Raji (cell line): ENCODE measurements around the gene ADAMTS2.

Source experiments
- POLR2A ChIP-seq: IDR thresholded peaks from 2 replicates; pipeline ENCODE4 v1.6.1; 2011; ENCODE audit warnings: low read depth, low read length, control low read depth; ENCODE audit not compliant: insufficient read depth

ADAMTS2 gene

DNA sequence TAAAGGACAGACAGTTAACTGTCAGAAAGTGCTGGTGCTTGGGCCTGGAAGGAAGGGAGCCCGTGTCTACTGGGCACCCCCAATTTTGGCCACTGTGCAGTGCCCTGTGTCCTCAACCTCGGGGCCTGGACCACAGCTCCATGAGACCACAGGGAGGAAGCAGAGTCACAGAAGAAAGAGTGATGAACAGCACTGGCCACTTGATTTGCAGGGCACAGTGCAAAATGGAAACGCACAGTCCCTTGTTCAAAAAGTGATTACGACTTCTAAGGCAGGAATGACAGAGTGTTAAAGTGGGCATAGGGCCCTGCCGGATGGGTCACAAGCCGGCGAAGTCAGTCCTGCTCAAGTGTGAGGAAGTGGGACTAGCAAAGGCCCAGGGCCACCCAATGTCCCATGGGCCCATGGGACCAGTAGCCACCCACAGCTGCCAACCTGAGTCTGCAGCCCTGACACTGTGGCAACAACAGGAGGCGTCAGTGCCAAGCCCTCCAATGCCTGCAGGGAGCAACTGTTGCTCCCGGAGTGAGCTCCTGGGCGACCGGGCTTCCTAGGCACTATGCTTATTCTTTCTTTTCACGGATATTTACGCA, 85.4 kb downstream of the ADAMTS2 start:
- TF ChIP-seq POLR2A = no peak

DNA sequence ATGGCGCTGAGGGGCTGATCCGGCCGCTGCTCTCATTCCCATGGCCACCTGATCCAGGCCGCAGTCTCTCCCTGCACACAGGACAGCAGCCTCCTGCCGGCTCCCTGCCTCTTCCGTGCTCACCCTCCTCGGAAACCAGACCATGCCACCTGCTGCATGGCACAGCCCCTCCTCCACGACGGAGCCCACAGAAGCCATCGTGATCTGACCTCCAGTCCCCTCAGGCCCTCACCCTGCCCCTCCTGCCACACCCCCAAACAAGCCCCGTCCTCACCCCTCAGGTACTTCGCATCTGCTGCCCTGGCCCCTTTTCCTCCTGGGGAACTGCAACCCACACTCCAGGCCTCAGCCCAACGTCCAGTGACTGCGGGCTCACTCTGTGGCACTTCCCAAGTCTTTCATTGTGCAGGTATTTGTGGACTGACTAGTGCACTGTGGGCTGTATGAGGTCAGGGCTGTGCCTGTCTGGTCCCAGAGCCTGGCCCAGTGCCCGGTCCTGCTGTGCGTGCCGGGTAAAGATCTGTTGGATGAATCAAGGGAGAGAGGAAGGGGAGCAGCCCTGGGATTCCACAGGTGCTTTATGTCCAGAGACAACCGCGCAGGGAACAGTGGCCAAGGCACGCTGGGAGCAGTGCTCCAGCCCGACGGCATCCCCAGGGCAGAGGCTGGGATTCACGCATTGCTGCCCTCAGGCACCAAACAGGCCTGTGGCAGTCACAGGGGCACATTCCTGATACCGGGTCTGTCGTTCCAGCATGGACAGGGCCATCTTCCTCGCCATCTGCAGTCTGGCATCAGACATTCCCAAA, 86.1 kb downstream of the ADAMTS2 start:
- TF ChIP-seq POLR2A = no peak

DNA sequence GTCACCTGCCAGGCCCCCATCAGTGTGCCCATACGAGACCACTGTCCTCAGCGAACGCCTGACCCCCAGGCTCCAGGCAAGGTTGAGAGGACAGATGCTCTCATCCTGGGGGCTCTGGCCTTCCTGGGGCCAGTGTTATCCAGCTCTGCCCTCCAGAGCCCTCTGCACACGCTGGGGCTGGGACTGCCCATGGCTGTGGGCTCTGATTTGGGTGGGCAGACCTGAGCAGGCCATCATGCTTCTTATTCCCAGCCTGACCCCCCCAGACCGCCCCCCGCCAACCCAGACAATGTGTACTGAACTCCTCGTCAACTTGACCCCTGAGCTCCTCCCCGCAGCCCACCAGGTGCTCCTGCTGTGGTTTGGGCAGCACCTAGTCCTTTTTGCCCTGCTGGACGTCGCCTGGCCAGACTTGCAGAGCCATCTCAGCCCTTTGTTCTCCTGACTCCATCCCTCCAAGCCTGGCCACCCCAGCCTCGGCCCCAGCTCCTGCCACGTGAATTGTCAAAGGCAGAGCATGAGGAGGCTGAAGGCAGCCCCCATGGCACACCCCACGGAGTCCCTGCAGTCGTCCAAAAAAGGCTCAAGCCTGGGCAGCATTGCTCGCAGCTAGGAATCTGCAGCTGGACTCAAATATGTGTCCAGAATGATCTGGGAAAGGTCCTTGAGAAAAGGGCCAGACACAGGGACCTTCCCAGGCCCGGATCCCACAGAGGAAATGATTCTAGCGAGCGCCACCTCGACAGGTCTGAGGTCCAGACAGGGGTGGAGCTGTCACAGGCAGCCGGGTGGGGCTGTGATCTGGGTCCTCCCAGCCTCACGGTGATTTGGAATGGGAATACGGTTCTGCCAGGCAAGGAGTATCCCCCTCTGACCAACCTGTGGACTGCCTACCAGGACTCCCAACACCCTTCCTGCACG, 87.0 kb downstream of the ADAMTS2 start:
- TF ChIP-seq POLR2A = no peak

DNA sequence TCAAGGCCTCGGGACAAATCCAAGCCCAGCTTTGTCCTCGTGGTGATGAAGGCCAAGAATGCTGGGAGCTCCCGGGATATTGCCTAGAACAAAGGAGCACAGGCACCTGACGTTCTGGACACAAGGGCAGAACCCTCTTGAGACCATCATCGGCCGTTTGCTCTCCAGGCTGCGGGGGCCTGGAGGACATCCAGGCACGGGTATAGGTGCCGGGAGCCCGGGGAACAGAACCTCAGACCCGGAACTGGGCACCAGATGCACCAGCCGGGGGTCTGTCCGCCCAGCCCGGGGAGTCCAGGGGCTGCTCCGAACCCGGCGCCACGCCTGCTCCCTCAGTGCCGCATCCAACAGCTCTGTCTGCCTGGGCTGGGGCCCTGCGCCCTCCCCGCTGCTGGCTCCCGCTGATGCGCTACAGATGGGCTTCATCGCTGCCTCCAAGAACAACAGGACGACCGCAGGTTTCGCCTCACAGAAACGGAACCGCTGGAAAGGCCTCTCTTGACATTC, 88.0 kb downstream of the ADAMTS2 start:
- no peak for TF ChIP-seq POLR2A

DNA sequence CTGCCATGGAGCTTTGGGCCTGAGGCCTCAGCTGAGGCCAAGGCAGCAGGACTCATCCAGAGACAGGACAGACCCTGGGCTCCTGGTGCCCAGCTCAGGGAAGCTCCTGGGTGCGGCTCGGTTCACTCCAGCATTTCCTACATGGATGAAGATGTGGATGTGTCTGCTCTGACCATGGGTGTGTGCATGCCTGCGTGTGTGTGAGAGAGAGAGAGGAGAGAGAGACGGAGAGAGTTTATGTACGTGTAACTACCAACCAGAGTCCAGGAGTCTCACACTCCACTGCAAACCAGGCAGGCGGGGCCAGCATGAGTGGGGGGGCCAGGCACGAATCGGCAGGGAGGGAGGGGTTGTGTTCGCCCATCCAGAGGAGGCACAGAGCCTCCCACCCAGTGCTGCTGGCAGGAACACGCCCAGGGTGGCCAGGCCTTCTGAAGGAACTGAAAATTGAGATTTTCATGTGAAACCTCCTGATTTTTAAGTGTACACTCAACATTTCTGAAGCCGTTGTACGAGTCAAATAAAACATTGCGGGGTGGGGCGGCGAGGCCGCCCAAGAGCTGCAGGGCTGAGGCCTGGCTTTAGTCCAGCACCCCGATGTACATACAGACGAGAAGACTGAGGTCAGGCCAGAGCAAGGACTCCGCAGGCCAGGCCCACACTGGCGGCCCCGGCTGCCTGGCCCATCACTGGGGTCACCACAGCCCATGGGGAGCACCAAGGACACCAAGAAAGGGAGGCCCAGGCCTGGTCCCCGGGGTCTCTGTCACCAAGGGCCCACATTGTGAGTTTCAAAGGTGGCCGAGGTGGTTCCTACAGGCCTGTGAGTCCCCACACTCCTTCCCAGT, 88.7 kb downstream of the ADAMTS2 start:
- TF ChIP-seq POLR2A = no peak

DNA sequence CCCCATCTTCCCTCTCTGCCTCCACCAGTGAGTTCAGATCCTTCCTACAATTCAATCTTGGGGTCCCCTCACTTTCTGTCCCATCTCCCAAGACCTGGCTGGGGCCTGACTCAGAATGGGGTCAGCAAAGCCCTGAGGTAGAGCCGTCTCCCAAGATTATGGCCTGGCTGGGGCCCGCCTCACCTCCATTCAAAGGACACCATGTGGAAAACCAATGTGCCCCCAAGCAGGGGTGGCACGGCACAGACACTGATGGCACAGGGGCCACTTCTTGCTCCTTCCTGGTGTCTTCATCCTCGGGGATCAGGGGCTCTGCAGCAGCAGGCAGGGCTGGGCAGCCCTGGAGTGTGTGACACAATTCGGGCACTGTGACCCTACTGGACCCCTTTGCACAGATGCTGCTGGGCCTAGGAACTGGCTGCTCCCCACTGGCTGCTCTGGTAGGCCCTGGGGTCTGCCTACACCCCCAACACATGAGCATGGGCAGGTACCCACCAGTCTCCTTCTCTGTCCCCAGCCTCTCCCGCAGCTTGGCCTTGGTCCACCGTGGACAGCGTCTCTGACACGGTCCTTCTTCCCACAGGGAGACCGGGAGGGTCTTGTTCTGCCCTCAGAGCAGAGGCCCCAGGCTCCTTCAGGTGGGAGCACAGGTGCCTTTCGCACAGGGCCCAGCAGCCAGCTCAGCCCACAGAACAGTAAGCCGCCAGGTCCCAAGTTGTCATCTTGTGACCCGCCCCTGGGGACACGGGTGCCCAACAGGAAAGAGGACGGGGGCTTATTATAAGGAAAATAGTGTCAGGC, 89.5 kb downstream of the ADAMTS2 start:
- no peak for TF ChIP-seq POLR2A

DNA sequence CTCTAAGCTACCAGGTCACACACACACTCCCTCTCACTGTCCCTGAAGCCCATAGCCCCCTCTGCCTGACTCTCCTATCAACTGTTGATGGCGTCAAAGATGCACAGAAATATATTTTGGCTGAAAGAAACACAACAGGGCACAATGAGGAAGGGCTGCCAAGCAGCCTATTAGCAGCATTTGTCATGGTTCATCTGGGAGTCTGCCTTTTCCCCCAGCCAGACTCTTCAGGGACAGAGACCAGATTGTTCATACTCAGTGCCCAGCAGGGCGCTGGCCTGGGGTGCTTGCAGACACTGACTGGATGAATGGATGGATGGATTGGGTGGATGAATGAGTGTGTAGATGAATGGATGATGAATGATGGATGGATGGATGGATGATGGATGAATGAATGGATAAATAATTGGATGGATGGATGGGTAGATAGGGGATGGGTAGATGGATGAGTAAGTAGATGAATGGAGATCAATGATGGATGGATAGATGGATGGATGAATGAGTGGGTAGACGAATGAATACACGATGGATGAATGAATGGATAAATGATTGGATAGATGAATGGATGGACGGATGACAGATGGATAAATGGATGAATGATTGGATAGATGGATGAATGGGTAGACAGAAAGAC, 90.5 kb downstream of the ADAMTS2 start:
- no peak for TF ChIP-seq POLR2A

DNA sequence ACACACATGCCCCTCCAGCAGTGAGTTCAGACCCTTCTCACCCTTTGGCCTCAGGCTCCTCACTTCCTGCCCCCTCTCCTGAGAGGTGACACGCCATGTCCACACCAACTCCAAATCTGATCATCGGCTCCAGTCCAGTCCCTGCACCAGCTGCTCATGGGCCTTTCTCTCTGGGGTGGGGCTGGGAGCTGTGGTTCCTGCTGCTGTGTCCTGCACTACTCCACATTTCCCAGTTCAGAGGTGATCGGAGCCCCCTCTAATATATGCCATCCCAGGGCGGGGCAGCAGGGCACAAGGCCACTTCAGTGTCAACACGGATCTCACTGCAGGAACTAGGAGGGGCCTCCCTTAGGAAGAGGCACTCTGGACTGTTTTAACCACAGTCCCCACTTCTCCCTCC, 91.5 kb downstream of the ADAMTS2 start:
- no peak for TF ChIP-seq POLR2A

DNA sequence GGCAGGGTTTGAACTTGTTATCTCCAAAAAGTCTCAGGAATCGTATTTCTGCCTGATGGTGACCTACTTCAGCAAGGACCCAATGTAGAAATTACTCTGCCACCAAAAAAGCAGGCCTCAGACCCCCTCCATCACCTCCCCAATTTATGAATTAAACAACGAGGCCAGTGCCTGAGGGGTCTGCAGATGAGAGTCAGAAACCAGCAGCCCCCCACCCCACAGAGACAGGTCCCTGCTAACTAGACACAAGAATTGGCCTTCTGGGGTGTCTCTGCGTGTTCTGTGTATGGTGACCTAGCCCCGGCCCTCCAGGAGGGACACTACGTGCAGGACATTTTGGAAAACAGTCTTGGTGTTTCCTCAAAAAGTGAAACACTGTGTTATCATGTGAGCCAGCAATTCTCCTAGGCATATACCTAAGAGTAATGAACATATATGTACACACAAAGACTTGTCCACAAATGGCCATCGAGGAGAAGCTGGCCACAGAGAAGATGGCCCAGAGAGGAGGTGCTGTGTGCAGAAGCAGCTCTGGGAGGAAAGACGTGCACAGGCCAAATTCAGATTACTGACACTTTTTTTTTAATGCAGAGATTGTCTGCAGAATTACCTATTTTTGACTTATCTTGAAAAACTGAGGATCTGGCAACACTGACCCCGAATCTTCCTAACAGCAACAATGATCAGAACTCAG, 93.8 kb downstream of the ADAMTS2 start:
- TF ChIP-seq POLR2A = no peak

DNA sequence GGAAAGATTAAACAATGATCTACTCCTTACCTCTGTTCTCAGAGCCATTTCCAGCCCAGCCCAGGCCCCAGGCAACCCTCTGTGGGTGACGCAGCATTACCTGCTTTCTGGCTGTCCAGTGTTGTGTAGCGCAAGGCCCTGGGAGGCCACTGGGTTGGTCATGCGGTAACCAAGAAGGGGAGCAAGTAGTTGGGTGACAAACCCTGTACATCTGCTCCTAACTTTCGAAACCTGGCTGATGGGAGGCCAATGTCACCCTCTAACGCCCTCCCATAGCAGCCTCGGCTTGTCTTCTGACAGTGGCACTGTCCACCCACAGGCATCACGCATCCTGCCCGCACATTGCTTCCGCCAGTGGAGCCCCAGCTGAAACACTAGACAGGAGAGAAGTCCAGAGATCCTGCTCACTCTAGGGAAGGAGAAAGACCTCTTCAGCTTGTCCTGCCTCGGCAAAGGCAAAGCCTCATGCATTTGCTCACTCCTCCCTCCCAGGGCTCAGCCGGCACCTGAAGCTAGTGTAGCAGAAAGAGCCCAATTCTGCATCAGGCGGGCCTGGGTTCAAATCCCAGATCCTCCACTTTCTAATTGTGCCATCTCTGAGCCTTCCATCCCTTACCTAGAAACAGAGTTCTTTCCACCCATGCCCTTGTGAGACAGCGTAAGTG, 94.6 kb downstream of the ADAMTS2 start:
- no peak for TF ChIP-seq POLR2A

DNA sequence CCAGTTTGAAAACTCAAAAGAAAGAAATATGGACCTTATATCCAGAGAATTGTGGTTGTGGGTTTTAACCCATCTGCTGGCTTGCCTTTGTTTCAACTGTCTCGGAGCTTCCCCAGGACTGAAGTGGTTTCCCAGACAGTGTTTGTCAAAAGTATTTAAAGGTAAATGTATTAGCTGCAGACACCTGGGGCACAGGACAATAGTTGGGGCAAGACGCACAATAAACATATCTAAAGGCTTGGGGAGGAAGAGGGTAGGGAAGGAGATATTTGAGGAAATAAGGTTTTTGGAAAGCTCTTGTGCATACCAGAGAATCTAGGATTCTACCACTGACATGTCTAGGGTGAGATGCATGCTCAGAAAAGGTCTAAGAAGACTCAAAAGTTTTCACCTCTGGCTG, 99.0 kb downstream of the ADAMTS2 start:
- TF ChIP-seq POLR2A = no peak

DNA sequence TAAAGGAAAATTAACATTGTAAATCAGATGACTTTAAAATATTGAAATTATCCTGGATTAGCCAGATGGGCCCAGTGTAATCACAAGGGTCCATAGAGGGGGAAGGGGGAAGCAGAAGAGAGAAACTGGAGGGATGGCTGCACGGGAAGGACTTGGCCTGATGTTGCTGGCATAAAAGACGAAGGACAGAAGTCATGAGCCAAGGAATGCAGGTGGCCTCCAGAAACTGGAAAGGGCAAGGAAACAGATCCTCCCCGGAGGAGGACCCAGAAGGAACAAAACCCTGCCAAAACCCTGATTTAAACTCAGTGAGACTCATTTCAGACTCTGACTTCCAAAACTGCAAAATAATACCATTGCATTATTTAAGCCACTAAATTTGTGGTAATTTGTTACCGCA, 100.2 kb downstream of the ADAMTS2 start:
- no peak for TF ChIP-seq POLR2A

DNA sequence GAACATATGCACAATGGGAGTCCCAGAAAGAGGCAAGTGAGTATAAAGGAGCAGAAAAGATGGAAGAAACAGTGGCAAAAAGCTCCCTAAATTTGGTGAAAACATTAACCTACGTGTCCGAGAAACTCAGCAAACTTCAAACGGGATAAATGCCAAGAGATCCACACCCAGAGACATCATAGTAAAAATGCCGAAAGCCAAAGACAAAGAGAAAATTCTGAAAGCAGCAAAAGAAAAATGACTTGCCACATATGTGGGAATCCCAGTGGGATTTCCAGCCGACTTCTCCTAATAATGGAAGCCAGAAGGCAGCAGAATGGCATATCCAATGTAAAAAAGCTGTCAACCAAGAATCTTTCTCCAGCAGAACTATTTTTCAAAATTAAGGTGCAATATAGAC, 101.2 kb downstream of the ADAMTS2 start:
- TF ChIP-seq POLR2A = no peak

DNA sequence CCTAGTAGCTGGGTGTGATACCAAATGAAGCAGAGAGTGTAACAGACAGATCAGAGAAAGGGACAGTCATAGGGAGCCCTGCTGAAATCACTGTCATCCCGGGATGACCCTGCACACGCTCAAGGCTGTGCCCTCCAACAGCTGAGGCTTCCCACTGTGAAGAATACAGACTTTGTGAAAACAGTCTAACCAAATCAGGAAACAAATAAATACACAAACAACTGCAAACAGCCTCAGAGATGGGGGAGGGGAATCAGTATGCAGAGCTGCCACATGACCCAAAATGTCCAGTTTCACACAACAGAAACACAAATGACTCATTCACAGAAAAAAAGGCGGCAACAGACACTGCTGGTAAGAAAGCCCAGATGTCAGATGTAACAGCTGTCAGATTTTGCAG, 101.9 kb downstream of the ADAMTS2 start:
- no peak for TF ChIP-seq POLR2A
